ENCODE measurements around the gene GRK5.

The GRK5 gene

DNA sequence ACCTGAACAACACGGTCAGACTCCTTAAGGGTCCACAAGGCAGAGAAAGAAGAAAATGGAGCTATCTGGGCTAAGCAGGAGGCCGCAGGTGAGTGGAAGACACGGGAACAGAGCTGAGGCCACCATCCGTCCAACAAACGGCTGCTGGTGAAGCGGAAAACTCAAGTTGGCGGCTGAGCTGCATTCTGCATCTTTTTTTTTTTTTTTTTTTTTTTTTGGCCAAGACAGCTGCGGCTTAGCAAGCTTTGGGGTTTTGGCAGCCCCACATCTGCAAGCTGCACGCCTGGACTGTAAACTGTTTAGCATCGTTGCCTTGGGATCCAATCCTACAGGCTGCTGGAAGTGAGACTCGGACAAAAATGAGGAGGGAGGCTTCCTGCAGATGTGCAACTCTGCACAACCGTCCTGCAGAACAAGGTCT, 297.8 kb downstream of the GRK5 start:
- intact Hi-C loops (cut with DNase I) = no loop called here
- DNase-seq = no peak
